Keratinocyte (primary cell): ENCODE measurements around the gene NEURL4. TPM values are rescaled to one million over a fixed set of nuclear protein-coding genes. Genes with fewer than 3 reads are reported as not detected.

Experiments
- DNase-seq: peaks from one replicate; pipeline ENCODE4 v3.0.0-alpha.2; 2011; ENCODE audit warnings: low read depth, missing footprints, low spot score
- FAIRE-seq: peaks from 2 replicates; lab custom pipeline; 2011; peaks lifted over from hg19 to GRCh38; lab: Jason Lieb, UNC
- H2AFZ ChIP-seq: 2 replicates; pipeline ENCODE4 v1.6.0; 2012; ENCODE audit warnings: low read length, control low read depth, inconsistent platforms; ENCODE audit not compliant: control insufficient read depth
- H3K27ac ChIP-seq: 2 replicates; pipeline ENCODE4 v1.5.1; 2011; ENCODE audit warnings: low read length; ENCODE audit not compliant: control insufficient read depth, insufficient read depth
- H3K27me3 ChIP-seq: 3 replicates; pipeline ENCODE4 v1.6.0; 2011; ENCODE audit warnings: low read length; ENCODE audit not compliant: control insufficient read depth, insufficient read depth; ENCODE audit errors: extremely low read depth
- H3K36me3 ChIP-seq, 2 experiments: 2 replicates in 1 of 2; 3 replicates in 1 of 2; pipeline ENCODE4 v1.5.1; 2011; ENCODE audit warnings: low read length in 2 of 2, mild to moderate bottlenecking in 1 of 2; ENCODE audit not compliant: control insufficient read depth in 2 of 2, insufficient read depth in 2 of 2; ENCODE audit errors: extremely low read depth in 1 of 2
- H3K4me1 ChIP-seq: 3 replicates; pipeline ENCODE4 v1.5.1; 2011; ENCODE audit warnings: low read length; ENCODE audit not compliant: control insufficient read depth, insufficient read depth; ENCODE audit errors: extremely low read depth
- H3K4me2 ChIP-seq: 3 replicates; pipeline ENCODE4 v1.6.0; 2011; ENCODE audit warnings: low read depth, low read length; ENCODE audit not compliant: control insufficient read depth, insufficient read depth; ENCODE audit errors: extremely low read depth
- H3K4me3 ChIP-seq, 3 experiments: fragments of 200-600 bp in 1 of 3; sonication (generic) in 1 of 3; 2 replicates in 2 of 3; 3 replicates in 1 of 3; pipeline ENCODE4 v1.5.1; 2011 to 2016; ENCODE audit warnings: low read length in 3 of 3, mild to moderate bottlenecking in 3 of 3, control low read depth in 2 of 3, inconsistent platforms in 1 of 3, low read depth in 1 of 3, mixed read lengths in 1 of 3, mixed run types in 1 of 3, moderate library complexity in 1 of 3; ENCODE audit not compliant: control insufficient read depth in 2 of 3, insufficient read depth in 2 of 3; ENCODE audit errors: extremely low read depth in 1 of 3
- H3K79me2 ChIP-seq: 2 replicates; pipeline ENCODE4 v1.6.0; 2012; ENCODE audit warnings: low read length; ENCODE audit not compliant: control insufficient read depth, insufficient read depth
- H3K9ac ChIP-seq: 3 replicates; pipeline ENCODE4 v1.6.0; 2011; ENCODE audit warnings: low read length; ENCODE audit not compliant: control insufficient read depth, insufficient read depth; ENCODE audit errors: extremely low read depth
- H3K9me1 ChIP-seq: 3 replicates; pipeline ENCODE4 v1.6.0; 2011; ENCODE audit warnings: low read length; ENCODE audit not compliant: control insufficient read depth, insufficient read depth; ENCODE audit errors: extremely low read depth
- H3K9me3 ChIP-seq: 2 replicates; pipeline ENCODE4 v1.5.1; 2012; ENCODE audit warnings: low read depth, low read length; ENCODE audit not compliant: control insufficient read depth
- H4K20me1 ChIP-seq: 3 replicates; pipeline ENCODE4 v1.6.0; 2011; ENCODE audit warnings: low read length; ENCODE audit not compliant: control insufficient read depth, insufficient read depth; ENCODE audit errors: extremely low read depth
- EZH2 ChIP-seq: IDR thresholded peaks from one replicate; pipeline ENCODE4 v1.6.1; 2012; ENCODE audit warnings: inconsistent platforms, mild to moderate bottlenecking, low read length, moderate library complexity
- dilution Hi-C: fragments of 300-500 bp; cut with MboI; formaldehyde crosslinking; loops from one replicate; pipeline ENCODE4 v1.7.0; 2020; ENCODE audit warnings: low sequenced_read_pairs; ENCODE audit not compliant: extremely low pct_ligation_motif_present
- polyA plus RNA-seq, 5 experiments: library from polyadenylated mRNA; depleted of rRNA in 3 of 5; stranded (reverse) in 3 of 5; stranded (forward) in 1 of 5; unstranded in 1 of 5; fragments of >200 nt; gene quantifications; 1 replicate in 1 of 5; 2 replicates in 3 of 5; 3 replicates in 1 of 5; pipeline versions ENCODE4 v1.2.1 to v1.2.3, GENCODE V29; 2011 to 2012; ENCODE audit warnings: missing spikeins in 2 of 5, low read depth in 1 of 5, low replicate concordance in 1 of 5
- TF ChIP-seq, protein P1 (sequence below), 3 experiments: IDR thresholded peaks in 1 of 3; conservative IDR thresholded peaks in 1 of 3; optimal IDR thresholded peaks in 1 of 3; 2 replicates in 2 of 3; 3 replicates in 1 of 3; pipeline versions ENCODE3 to v1.5.1; 2011; ENCODE audit warnings: low read length in 3 of 3, mild to moderate bottlenecking in 3 of 3, moderate library complexity in 2 of 3, control low read depth in 1 of 3, inconsistent platforms in 1 of 3; ENCODE audit not compliant: insufficient read depth in 2 of 3; ENCODE audit errors: extremely low read depth in 1 of 3

Gene NEURL4
- polyA plus RNA-seq, 1 donor (not counting 4 experiments of a cell fraction or from before 2014, with no cell fraction given) = 11.3 TPM

GRCh38 chr17:7322520-7323194 lies 6.5 kb downstream of the NEURL4 start:
- Histone ChIP-seq H3K4me3 (no peak overlapping the region), H2AFZ (no peak overlapping the region), H3K4me1 (no peaks in the 10 kb centered on the region), H3K27me3 (no peaks in the 10 kb centered on the region), H3K36me3 (peaks cover 46 to 74% of the 10 kb centered on the region in 2 experiments), H3K4me2 (no peak overlapping the region), H3K9me3 (no peaks in the 10 kb centered on the region), H3K9me1 (peaks cover 2% of the 10 kb centered on the region), H4K20me1 (no peaks in the 10 kb centered on the region), H3K79me2 (peaks cover 5% of the 10 kb centered on the region), H3K27ac (no peak overlapping the region), H3K9ac (no peak overlapping the region)
- DNase-seq = no peak
- TF ChIP-seq EZH2 = no peak
- TF ChIP-seq, protein P1, sequence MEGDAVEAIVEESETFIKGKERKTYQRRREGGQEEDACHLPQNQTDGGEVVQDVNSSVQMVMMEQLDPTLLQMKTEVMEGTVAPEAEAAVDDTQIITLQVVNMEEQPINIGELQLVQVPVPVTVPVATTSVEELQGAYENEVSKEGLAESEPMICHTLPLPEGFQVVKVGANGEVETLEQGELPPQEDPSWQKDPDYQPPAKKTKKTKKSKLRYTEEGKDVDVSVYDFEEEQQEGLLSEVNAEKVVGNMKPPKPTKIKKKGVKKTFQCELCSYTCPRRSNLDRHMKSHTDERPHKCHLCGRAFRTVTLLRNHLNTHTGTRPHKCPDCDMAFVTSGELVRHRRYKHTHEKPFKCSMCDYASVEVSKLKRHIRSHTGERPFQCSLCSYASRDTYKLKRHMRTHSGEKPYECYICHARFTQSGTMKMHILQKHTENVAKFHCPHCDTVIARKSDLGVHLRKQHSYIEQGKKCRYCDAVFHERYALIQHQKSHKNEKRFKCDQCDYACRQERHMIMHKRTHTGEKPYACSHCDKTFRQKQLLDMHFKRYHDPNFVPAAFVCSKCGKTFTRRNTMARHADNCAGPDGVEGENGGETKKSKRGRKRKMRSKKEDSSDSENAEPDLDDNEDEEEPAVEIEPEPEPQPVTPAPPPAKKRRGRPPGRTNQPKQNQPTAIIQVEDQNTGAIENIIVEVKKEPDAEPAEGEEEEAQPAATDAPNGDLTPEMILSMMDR (optimal IDR thresholded peaks at IDR 0.05 in 1 of 3, IDR thresholded peaks at IDR 0.05 in 1 of 3, conservative IDR thresholded peaks at IDR 0.05 in 1 of 3; ENCODE audit: extremely low read depth in 1 of 3, insufficient read depth in 2 of 3, low read length in 3 of 3) = no peak
- dilution Hi-C loops = no loop called here
- no peak for FAIRE-seq

- Histone ChIP-seq H3K9me1 (no peaks in the 10 kb centered on the region), H3K4me2 (no peak overlapping the region), H3K27ac (no peak overlapping the region), H2AFZ (no peak overlapping the region), H3K79me2 (no peaks in the 10 kb centered on the region), H3K9ac (no peak overlapping the region), H3K4me3 (no peak overlapping the region), H3K27me3 (no peaks in the 10 kb centered on the region), H3K4me1 (no peaks in the 10 kb centered on the region), H4K20me1 (no peaks in the 10 kb centered on the region), H3K9me3 (no peaks in the 10 kb centered on the region), H3K36me3 (peaks cover 43 to 73% of the 10 kb centered on the region in 2 experiments)
- DNase-seq (no peak), FAIRE-seq (no peak)
- dilution Hi-C loops = no loop called here
- TF ChIP-seq, protein P1 (optimal IDR thresholded peaks at IDR 0.05 in 1 of 3, IDR thresholded peaks at IDR 0.05 in 1 of 3, conservative IDR thresholded peaks at IDR 0.05 in 1 of 3; ENCODE audit: extremely low read depth in 1 of 3, insufficient read depth in 2 of 3, low read length in 3 of 3) = no peak
- TF ChIP-seq EZH2 = no peak
Measured at GRCh38 chr17:7321466-7321865, 7.7 kb downstream of the NEURL4 start.
